ENCODE measurements around the gene MTHFD1L. TPM values are rescaled to one million over a fixed set of nuclear protein-coding genes. Genes with fewer than 3 reads are reported as not detected.

The MTHFD1L gene
- total and polyA plus RNA-seq, 4 experiments from 2014 or later, result 3.7 to 11.1 (median 8.9) TPM

DNA sequence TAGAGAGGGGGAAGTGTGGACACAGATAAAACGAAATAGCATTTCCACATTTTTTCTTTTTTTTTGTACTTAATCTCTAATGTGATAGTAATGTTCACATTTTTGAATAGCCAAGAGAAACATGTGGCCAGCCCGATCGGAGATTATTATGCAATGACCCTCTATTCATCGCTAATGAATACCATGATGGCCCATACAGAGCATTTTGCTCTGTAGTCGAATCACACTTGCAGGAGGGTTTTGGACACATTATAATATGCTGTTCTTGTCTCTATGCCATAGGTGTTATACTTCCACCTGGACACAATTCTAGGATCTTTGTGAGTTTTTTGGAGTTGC, 60.1 kb downstream of the MTHFD1L start:
- H3K27me3 Mint-ChIP-seq, result no peaks in the 10 kb centered on the region
- Histone ChIP-seq H3K27ac (ENCODE audit: low read depth, low read length) (no peak overlapping the region), H3K4me3 (ENCODE audit: low read length in 2 of 2) (no peak overlapping the region), H3K36me3 (ENCODE audit: insufficient read depth, low read length) (no peaks in the 10 kb centered on the region), H3K27me3 (ENCODE audit: insufficient read depth, low read length) (no peaks in the 10 kb centered on the region), H3K4me1 (ENCODE audit: insufficient read depth, low read length) (no peaks in the 10 kb centered on the region), H3K9me3 (ENCODE audit: control insufficient read depth in 1 of 2, low read length in 2 of 2) (no peaks in the 10 kb centered on the region)
- H3K4me1 Mint-ChIP-seq, result no peaks in the 10 kb centered on the region
- no peak overlapping the region for H3K4me3 Mint-ChIP-seq
- intact Hi-C loops (cut with micrococcal nuclease), result no loop called here
- DNase-seq, result no peak
- POLR2A ChIA-PET (ENCODE audit: partially characterized antibody), result no interaction called here
- peaks cover 20 to 26% of the 10 kb centered on the region in 2 donors for H3K36me3 Mint-ChIP-seq
- no peaks in the 10 kb centered on the region for H3K9me3 Mint-ChIP-seq
- H3K27ac Mint-ChIP-seq, result no peak overlapping the region
- CTCF ChIA-PET (ENCODE audit: partially characterized antibody), result no interaction called here

- intact Hi-C loops (cut with micrococcal nuclease), result no loop called here
- POLR2A ChIA-PET (ENCODE audit: partially characterized antibody), result no interaction called here
- Mint-ChIP-seq H3K27ac (no peak overlapping the region), H3K36me3 (peaks cover 20 to 26% of the 10 kb centered on the region in 2 donors), H3K27me3 (no peaks in the 10 kb centered on the region), H3K4me3 (no peak overlapping the region), H3K9me3 (no peaks in the 10 kb centered on the region), H3K4me1 (no peaks in the 10 kb centered on the region)
- Histone ChIP-seq H3K9me3 (ENCODE audit: control insufficient read depth in 1 of 2, low read length in 2 of 2) (no peaks in the 10 kb centered on the region), H3K4me1 (ENCODE audit: insufficient read depth, low read length) (no peaks in the 10 kb centered on the region), H3K36me3 (ENCODE audit: insufficient read depth, low read length) (no peaks in the 10 kb centered on the region), H3K27me3 (ENCODE audit: insufficient read depth, low read length) (no peaks in the 10 kb centered on the region), H3K27ac (ENCODE audit: low read depth, low read length) (no peak overlapping the region), H3K4me3 (ENCODE audit: low read length in 2 of 2) (no peak overlapping the region)
- CTCF ChIA-PET (ENCODE audit: partially characterized antibody), result no interaction called here
- DNase-seq, result no peak
Measured at GRCh38 chr6:150925976-150926375, 60.5 kb downstream of the MTHFD1L start.

DNA sequence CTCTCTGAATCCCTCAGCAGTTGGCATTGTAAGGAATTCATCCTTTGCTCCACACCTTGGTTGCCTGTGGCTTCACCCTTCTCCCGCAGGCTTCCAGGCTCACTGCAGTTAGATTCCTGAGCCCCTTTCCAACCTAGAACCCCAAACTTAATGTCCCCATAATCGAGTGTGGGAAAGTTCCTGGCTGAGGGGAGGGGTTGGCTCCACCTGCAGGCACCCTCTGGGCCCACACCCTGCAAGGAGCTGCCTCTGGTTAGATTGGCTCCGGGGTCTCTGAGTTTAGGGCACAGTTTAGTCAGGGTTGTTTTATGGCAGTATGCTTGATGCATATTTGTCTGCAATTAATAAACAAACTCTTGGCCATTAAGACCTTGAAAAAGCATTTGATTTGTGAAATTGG, 63.4 kb downstream of the MTHFD1L start:
- Histone ChIP-seq H3K4me1 (ENCODE audit: insufficient read depth, low read length) (no peaks in the 10 kb centered on the region), H3K9me3 (ENCODE audit: control insufficient read depth in 1 of 2, low read length in 2 of 2) (no peaks in the 10 kb centered on the region), H3K36me3 (ENCODE audit: insufficient read depth, low read length) (no peaks in the 10 kb centered on the region), H3K27me3 (ENCODE audit: insufficient read depth, low read length) (no peaks in the 10 kb centered on the region), H3K27ac (ENCODE audit: low read depth, low read length) (no peak overlapping the region), H3K4me3 (ENCODE audit: low read length in 2 of 2) (no peak overlapping the region)
- Mint-ChIP-seq H3K9me3 (no peaks in the 10 kb centered on the region), H3K4me1 (no peaks in the 10 kb centered on the region), H3K27ac (no peak overlapping the region), H3K4me3 (no peak overlapping the region), H3K36me3 (peaks cover 15 to 26% of the 10 kb centered on the region in 2 donors), H3K27me3 (no peaks in the 10 kb centered on the region)
- DNase-seq, result no peak
- intact Hi-C loops (cut with micrococcal nuclease), result no loop called here
- CTCF ChIA-PET (ENCODE audit: partially characterized antibody), result interaction anchor here (0.7 to 1.6 kb wide), 2 partner anchors 81 to 396 kb away, joined by 3 to 6 read pairs; no protein-coding TSS in a partner anchor
- POLR2A ChIA-PET (ENCODE audit: partially characterized antibody), result no interaction called here

GRCh38 chr6:150929416-150929815, 63.9 kb downstream of the MTHFD1L start:
- Histone ChIP-seq H3K27me3 (ENCODE audit: insufficient read depth, low read length) (no peaks in the 10 kb centered on the region), H3K4me3 (ENCODE audit: low read length in 2 of 2) (no peak overlapping the region), H3K36me3 (ENCODE audit: insufficient read depth, low read length) (no peaks in the 10 kb centered on the region), H3K9me3 (ENCODE audit: control insufficient read depth in 1 of 2, low read length in 2 of 2) (no peaks in the 10 kb centered on the region), H3K27ac (ENCODE audit: low read depth, low read length) (no peak overlapping the region), H3K4me1 (ENCODE audit: insufficient read depth, low read length) (no peaks in the 10 kb centered on the region)
- no peaks in the 10 kb centered on the region for H3K27me3 Mint-ChIP-seq
- intact Hi-C loops (cut with micrococcal nuclease), result no loop called here
- H3K4me1 Mint-ChIP-seq, result no peaks in the 10 kb centered on the region
- DNase-seq, result no peak
- peaks cover 14 to 29% of the 10 kb centered on the region in 2 donors for H3K36me3 Mint-ChIP-seq
- ChIA-PET CTCF (ENCODE audit: partially characterized antibody) (interaction anchor here (1.6 kb wide), 1 partner anchor 395 kb away, joined by 6 read pairs; no protein-coding TSS in a partner anchor), POLR2A (ENCODE audit: partially characterized antibody) (no interaction called here)
- no peak overlapping the region for H3K4me3 Mint-ChIP-seq
- no peaks in the 10 kb centered on the region for H3K9me3 Mint-ChIP-seq
- H3K27ac Mint-ChIP-seq, result peak overlapping the region in 2 of 7 donors; percentile 3 to 7

GRCh38 chr6:150930841-150931240, 65.3 kb downstream of the MTHFD1L start:
- Histone ChIP-seq H3K9me3 (ENCODE audit: control insufficient read depth in 1 of 2, low read length in 2 of 2) (no peaks in the 10 kb centered on the region), H3K27ac (ENCODE audit: low read depth, low read length) (no peak overlapping the region), H3K36me3 (ENCODE audit: insufficient read depth, low read length) (no peaks in the 10 kb centered on the region), H3K4me3 (ENCODE audit: low read length in 2 of 2) (no peak overlapping the region), H3K27me3 (ENCODE audit: insufficient read depth, low read length) (no peaks in the 10 kb centered on the region), H3K4me1 (ENCODE audit: insufficient read depth, low read length) (no peaks in the 10 kb centered on the region)
- no peak for DNase-seq
- H3K4me1 Mint-ChIP-seq, result no peaks in the 10 kb centered on the region
- H3K36me3 Mint-ChIP-seq, result peaks cover 7 to 30% of the 10 kb centered on the region in 2 donors
- POLR2A ChIA-PET (ENCODE audit: partially characterized antibody), result no interaction called here
- no peaks in the 10 kb centered on the region for H3K9me3 Mint-ChIP-seq
- H3K27me3 Mint-ChIP-seq, result no peaks in the 10 kb centered on the region
- no peak overlapping the region for H3K27ac Mint-ChIP-seq
- no peak overlapping the region for H3K4me3 Mint-ChIP-seq
- intact Hi-C loops (cut with micrococcal nuclease), result no loop called here
- CTCF ChIA-PET (ENCODE audit: partially characterized antibody), result no interaction called here

DNA sequence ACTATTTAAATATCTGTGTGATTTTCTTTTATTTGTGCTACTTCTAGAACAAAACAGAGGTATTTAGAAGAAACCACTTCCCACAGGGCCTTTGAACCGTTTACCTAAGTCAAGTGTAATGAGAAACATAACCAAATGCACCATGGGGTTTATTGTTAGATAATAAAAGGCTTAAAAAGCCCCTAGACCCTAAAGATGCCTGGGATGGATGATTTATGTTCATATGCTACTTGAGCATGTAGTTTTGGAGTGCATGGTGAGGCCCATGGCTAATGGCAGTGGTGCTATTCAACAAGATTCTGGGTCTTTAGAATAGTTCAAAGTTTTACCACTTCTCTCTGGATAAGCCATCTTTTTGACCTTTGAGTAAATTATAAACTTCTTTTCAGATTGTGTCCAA, 65.9 kb downstream of the MTHFD1L start:
- no peaks in the 10 kb centered on the region for H3K9me3 ChIP-seq (ENCODE audit: control insufficient read depth in 1 of 2, low read length in 2 of 2)
- H3K27ac ChIP-seq (ENCODE audit: low read depth, low read length), result no peak overlapping the region
- H3K4me3 ChIP-seq (ENCODE audit: low read length in 2 of 2), result no peak overlapping the region
- H3K9me3 Mint-ChIP-seq, result no peaks in the 10 kb centered on the region
- H3K27ac Mint-ChIP-seq, result no peak overlapping the region
- no peak for DNase-seq
- H3K36me3 Mint-ChIP-seq, result peaks cover 3 to 25% of the 10 kb centered on the region in 2 donors
- POLR2A ChIA-PET (ENCODE audit: partially characterized antibody), result no interaction called here
- H3K27me3 Mint-ChIP-seq, result no peaks in the 10 kb centered on the region
- no peaks in the 10 kb centered on the region for H3K4me1 Mint-ChIP-seq
- CTCF ChIA-PET (ENCODE audit: partially characterized antibody), result no interaction called here
- no peaks in the 10 kb centered on the region for H3K4me1 ChIP-seq (ENCODE audit: insufficient read depth, low read length)
- no peaks in the 10 kb centered on the region for H3K36me3 ChIP-seq (ENCODE audit: insufficient read depth, low read length)
- no peaks in the 10 kb centered on the region for H3K27me3 ChIP-seq (ENCODE audit: insufficient read depth, low read length)
- intact Hi-C loops (cut with micrococcal nuclease), result no loop called here
- H3K4me3 Mint-ChIP-seq, result no peak overlapping the region

- Mint-ChIP-seq H3K4me3 (no peak overlapping the region), H3K9me3 (no peaks in the 10 kb centered on the region), H3K36me3 (peaks cover 6 to 31% of the 10 kb centered on the region in 2 donors), H3K27ac (no peak overlapping the region), H3K27me3 (no peaks in the 10 kb centered on the region), H3K4me1 (no peaks in the 10 kb centered on the region)
- ChIA-PET POLR2A (ENCODE audit: partially characterized antibody) (no interaction called here), CTCF (ENCODE audit: partially characterized antibody) (interaction anchor here (0.6 to 1.6 kb wide), 2 partner anchors 81 to 535 kb away, joined by 3 to 7 read pairs; no protein-coding TSS in a partner anchor)
- Histone ChIP-seq H3K9me3 (ENCODE audit: control insufficient read depth in 1 of 2, low read length in 2 of 2) (no peaks in the 10 kb centered on the region), H3K4me3 (ENCODE audit: low read length in 2 of 2) (no peak overlapping the region), H3K27me3 (ENCODE audit: insufficient read depth, low read length) (no peaks in the 10 kb centered on the region), H3K4me1 (ENCODE audit: insufficient read depth, low read length) (no peaks in the 10 kb centered on the region), H3K36me3 (ENCODE audit: insufficient read depth, low read length) (no peaks in the 10 kb centered on the region), H3K27ac (ENCODE audit: low read depth, low read length) (no peak overlapping the region)
- DNase-seq, result no peak
- intact Hi-C loops (cut with micrococcal nuclease), result no loop called here
Measured at GRCh38 chr6:150932996-150933395, 67.5 kb downstream of the MTHFD1L start.

GRCh38 chr6:150934380-150934779, 68.9 kb downstream of the MTHFD1L start:
- intact Hi-C loops (cut with micrococcal nuclease), result no loop called here
- Histone ChIP-seq H3K9me3 (ENCODE audit: control insufficient read depth in 1 of 2, low read length in 2 of 2) (no peaks in the 10 kb centered on the region), H3K36me3 (ENCODE audit: insufficient read depth, low read length) (no peaks in the 10 kb centered on the region), H3K27ac (ENCODE audit: low read depth, low read length) (no peak overlapping the region), H3K4me3 (ENCODE audit: low read length in 2 of 2) (no peak overlapping the region), H3K27me3 (ENCODE audit: insufficient read depth, low read length) (no peaks in the 10 kb centered on the region), H3K4me1 (ENCODE audit: insufficient read depth, low read length) (no peaks in the 10 kb centered on the region)
- no peaks in the 10 kb centered on the region for H3K27me3 Mint-ChIP-seq
- H3K36me3 Mint-ChIP-seq, result peaks cover 14 to 41% of the 10 kb centered on the region in 2 donors
- no peaks in the 10 kb centered on the region for H3K9me3 Mint-ChIP-seq
- no peaks in the 10 kb centered on the region for H3K4me1 Mint-ChIP-seq
- no peak for DNase-seq
- CTCF ChIA-PET (ENCODE audit: partially characterized antibody), result no interaction called here
- no peak overlapping the region for H3K4me3 Mint-ChIP-seq
- POLR2A ChIA-PET (ENCODE audit: partially characterized antibody), result no interaction called here
- H3K27ac Mint-ChIP-seq, result no peak overlapping the region
